HG03103 (cell line): ENCODE results near the gene PDZD7.

Experiments
- ATAC-seq: cut with Tn5 transposase; IDR thresholded peaks from one replicate; pipeline ENCODE4 v1.9.1; 2021; ENCODE audit warnings: low read depth; ENCODE audit not compliant: unreplicated experiment

PDZD7 gene

DNA sequence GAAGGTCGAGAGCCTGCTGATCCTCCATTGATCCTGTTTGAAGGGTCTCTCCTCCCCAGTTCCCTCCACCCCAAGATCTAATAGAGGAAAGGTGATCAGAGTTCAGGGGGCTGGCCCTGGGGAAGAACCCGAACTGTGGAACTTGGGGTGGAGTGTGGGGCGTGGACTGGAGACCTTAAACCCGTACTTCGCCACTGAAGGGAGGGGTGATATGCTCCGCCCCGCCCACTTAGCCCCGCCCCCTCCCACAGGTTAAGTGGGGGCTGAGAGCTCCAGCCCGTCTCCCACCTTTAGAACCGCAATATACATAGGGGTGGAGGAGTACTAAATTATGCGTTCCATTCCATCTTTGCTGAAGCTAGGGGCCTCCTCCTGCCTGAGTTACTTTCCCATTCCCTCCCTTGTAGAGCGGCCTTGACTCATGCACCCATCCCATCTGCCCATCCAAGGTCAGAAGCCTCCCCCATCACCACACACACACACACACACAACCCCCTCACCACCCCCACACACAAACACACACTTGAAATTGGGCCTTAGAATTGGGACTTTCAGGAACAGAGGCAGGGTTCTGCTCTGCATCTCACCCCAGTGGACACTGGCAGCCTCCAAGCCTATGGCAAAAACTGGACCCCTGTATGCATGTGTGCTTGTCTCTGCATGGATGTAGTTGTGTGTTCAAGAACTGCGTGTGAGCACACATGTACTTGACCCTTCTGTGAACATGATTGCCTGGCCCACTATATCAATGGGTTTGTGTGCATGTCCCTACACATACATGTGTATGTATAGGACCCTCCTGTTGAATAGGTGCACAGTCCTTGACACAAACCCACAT, 60.6 kb downstream of the PDZD7 start:
- ATAC-seq = no peak

DNA sequence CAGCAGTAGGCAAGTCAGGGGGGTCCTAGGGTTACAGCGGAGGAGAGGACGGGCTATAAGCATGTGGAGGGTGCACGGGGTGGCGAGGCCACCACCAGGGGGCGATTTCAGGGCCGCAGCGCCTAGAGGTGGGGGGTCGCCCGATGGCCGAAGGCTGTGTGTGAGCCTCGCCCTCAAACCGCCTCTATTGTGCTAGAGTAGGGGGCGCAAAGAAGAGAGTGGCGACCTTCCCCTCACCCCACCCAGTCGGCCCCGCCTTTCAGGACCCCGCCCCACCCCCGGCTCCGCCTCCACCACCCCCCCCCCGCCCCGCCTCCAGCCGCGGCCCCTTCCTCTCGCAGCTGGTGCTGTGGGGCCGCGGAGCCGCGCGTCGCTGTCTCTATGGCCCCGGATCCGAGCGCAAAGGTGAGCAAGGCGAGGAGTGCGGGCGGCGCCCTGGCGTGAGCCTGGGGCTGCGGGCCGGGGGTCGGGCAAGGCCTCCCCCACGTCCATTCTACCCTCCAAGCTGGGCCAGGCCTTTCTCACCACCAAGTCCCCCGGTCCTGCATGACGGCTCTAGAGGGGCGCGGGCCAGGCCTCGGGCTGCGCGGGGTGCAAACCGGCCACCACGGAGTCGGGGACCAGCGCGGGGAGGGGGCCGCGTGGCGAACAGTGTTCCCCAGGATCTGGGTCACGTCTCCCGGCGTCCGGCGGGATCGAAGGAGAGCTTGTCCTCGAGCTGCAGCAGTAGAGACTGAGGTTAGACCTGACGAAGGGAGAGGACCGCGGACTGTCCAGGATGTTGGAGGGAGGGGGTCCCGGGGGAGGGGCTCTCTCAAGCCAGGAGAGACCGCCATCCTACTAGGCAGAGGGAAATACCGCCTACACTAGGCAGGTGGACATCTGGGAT, 61.5 kb downstream of the PDZD7 start, which contains the start of gene SEMA4G:
TSS of gene SEMA4G (plus strand) at position 318 of the 889 bp plus-strand sequence. CDS start 3,409 bp downstream, outside the sequence.
- ATAC-seq = no peak

DNA sequence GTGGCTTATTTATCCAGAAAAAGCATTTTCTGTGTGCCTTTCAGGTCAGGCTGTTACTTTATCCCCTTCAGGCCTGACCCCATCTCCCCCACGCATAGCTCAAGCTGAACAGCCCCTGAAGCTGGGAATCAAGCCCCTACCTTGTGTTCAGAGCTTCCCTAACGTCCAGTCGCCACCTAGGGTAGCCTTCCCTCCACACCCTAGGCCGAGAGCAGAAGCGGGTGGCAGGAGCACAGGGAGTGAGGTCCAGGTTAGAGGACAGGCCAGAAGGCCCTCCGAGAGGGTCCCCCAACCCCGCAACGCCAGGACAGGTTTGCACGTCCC, 62.1 kb downstream of the PDZD7 start:
- ATAC-seq = no peak

DNA sequence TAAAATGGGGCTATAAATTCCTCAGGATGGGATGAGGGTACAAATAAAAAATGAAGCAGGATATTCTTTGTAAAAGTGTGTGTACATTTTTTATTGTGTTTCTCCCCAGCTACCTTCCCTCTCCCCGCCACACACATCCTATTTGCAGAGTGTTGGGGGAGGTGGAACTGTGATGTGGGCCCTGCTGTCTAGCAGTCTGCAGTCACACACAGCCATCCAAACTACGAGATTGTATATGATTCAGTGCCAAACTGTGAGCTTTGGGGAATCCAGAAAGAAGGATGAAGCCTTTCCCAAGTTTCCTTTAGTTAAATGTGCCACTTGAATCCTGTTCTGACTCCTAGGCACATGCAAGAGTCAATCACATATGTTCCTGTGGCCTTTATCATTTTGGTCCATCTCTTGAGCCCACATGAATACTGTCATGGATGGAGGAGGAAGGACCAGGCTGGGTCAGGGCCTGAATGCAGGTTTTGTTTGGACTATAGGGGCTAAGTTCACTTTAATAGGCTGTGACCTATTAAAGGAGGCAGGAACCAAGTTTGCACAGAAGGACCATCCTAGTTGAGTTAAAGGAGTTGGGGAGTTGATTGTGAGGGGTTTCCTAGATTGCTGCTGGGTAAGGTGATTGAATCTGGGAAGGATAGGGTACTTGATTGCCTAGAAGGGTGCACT, 62.7 kb downstream of the PDZD7 start:
- ATAC-seq = no peak

DNA sequence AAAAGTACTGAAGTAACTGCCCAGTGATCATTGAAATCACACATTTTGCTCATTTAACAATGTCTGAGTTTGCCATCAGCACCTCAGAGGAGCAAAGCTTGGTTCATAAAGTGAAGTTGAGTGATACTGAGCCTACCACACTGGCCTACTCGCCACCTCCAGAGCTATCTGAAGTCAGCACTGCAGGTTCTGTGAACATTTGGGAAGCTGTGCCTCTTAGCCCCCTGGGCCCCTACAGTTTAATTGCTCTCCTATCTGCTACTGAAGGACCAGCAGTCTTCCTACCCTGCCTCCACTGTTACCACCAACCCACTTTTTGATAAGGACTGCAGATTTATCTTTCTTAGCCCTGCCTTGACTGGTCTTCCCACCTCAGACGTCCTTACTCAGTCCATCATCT, 63.6 kb downstream of the PDZD7 start:
- ATAC-seq = no peak

DNA sequence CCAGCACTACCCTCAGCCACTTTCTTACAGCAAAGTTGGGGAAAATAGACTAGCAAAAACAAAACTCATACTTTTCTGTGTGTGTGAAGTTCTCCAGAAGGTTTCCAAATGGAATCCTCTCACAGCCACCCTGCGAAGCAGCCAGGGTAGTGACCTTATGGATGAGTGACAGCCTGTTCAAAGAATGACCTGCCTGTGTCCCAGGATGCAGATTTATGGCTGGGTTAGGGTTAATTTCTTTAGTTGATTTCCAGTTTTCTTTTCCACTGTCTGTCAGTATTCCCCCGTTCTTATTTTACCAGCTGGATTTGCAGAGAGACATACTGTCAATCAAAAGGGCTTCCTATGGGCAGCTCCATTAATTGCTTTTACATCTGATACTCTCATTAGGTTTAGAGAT, 64.0 kb downstream of the PDZD7 start:
- ATAC-seq = no peak

DNA sequence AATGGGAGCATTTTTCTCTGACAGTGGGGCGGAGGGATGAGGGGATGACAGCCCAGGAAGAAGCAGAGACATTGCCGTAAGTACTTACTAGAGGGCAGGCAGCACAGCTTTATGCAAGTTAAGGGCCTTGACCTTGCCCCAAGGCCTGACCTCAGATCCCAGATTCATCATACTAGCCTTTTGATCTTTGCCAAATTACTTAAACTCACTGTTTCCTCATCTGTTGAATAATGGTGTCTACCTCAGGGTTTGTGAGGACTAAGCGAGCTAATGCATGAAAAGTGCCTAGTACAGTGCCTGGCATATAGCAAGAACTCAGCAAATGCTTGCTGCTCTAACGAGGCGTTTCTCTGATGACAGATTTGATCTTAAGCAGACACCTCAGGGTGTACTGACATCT, 65.1 kb downstream of the PDZD7 start:
- no peak for ATAC-seq

DNA sequence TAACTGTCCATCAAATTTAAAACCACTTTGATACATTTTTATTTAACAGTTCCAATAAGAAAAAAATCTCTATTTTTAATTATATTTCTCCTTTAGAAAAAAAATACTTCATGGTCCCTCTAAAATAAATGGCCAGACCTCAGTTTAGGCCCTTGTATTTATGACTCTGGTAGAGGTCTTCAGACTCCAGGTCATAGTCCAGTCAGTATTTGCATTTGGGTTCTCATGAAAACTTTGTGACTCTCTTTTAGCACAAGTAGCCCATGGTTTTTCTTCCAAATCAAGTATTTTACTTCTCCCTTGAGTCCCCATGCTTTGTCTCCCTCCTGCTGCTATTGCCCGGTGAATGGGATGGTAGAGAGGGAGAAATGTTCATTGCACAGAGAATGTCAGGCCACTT, 67.1 kb downstream of the PDZD7 start:
- ATAC-seq = no peak

DNA sequence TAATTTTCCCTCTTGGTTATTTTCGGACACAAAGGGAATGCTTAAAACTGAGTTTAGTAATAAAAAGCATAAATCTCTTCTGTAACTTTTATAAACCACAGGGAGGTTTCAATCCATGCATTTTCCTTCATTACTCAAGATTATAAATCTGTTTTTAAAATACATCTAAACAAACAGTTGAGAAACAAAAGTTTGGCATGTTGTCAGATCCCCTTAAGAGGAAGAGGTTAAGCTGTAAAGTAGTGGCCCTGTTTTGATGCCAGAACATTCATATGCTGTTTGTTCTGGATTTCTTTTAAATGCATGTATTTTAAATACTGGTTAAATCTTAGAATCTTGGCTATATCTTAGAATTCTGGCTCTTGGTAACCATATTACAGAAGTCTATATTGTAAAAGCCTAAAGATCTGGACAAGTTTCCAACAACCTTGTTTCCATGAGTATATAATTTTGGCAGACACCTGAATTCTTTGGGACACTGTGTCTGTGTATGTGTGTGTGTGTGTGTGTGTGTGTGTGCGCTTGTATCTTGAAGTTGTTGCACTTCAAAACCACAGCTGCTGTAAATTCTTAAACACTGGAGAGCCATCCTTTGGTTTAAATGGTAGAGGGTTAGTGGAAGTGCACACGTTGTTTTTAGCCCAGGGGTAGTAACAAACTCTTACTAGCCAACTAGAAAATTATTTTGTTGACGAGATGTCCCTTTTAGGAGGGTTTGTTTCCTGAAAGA, 68.4 kb downstream of the PDZD7 start:
- ATAC-seq = no peak

DNA sequence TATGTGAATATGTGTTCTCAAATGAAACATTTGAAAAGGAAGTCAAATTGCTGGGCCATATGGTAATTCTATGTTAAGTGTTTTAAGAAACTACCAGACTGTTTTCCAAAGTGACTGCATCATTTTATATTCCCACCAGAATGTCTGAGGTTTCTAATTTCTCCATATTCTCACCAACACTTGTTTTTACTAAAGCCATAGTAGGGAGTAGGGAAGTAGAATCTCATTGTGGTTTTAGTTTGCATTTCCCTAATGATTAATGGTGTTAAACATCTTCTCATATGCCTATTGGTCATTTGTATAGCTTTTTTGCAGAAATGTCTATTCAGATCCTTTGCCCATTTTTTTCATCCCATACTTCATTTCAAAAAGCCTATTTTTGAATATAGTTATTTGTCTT, 70.7 kb downstream of the PDZD7 start:
- no peak for ATAC-seq
